Esophagus squamous epithelium (tissue), 4 donors: Measurements from ENCODE around the gene TIMM17A. TPM values are rescaled to one million over a fixed set of nuclear protein-coding genes. Genes with fewer than 3 reads are reported as not detected.

Experiments
- small RNA-seq, 4 donors: library from RNA; depleted of rRNA; stranded (forward); fragments of <200 nt; gene quantifications; one replicate each; pipeline ENCODE3, GENCODE V24; 2016
- total RNA-seq, 4 donors: library from RNA; depleted of rRNA; stranded (reverse); fragments of >200 nt; gene quantifications; one replicate each; pipeline ENCODE4 v1.1.0, GENCODE V29; 2016

Gene TIMM17A
- total RNA-seq, 4 donors from 2014 or later: 18.7 to 44.6 (median 34.6) TPM

Small RNA genes within 50 kb of the gene (small RNA-seq; reads per million reads assigned to genes)
- 0 to 0.68 (median 0.15) reads per million in 4 donors for gene MIR6740
- 0 to 0.09 (median 0) reads per million in 4 donors for gene RF00156

Other genes starting within 250 kb of the TIMM17A start
- 10 to 100 TPM; 10.1 to 17.2 (median 12.3) TPM for gene IPO9, start 126.3 kb upstream of the TIMM17A start, total RNA-seq
- 10 to 100 TPM in 1 of 4 donors, 1 to 10 TPM in 3; 3.3 to 12.3 (median 5.6) TPM for gene SHISA4, start 66.6 kb upstream of the TIMM17A start, total RNA-seq
- gene LMOD1, start 9.0 kb upstream of the TIMM17A start, total RNA-seq: 100 to 1,000 TPM in 1 of 4 donors, 10 to 100 TPM in 2, 1 to 10 TPM in 1; 8.3 to 157 (median 38.6) TPM
- gene RNPEP, start 27.1 kb downstream of the TIMM17A start, total RNA-seq: 100 to 1,000 TPM in 1 of 4 donors, 10 to 100 TPM in 3; 44.6 to 129 (median 72.2) TPM
- gene ELF3, start 55.1 kb downstream of the TIMM17A start, total RNA-seq: 100 to 1,000 TPM; 146 to 432 (median 253) TPM
- under 1 TPM in 1 of 4 donors, not detected in 3; 0.09 TPM for gene GPR37L1, start 167.4 kb downstream of the TIMM17A start, total RNA-seq
- gene ARL8A, start 189.2 kb downstream of the TIMM17A start, total RNA-seq: 10 to 100 TPM; 21.2 to 31.3 (median 23.1) TPM
- 1 to 10 TPM; 1.9 to 5.5 (median 3.1) TPM for gene PTPN7, start 205.1 kb downstream of the TIMM17A start, total RNA-seq
- gene LGR6, start 238.3 kb downstream of the TIMM17A start, total RNA-seq: 1 to 10 TPM in 3 of 4 donors, under 1 TPM in 1; 0.53 to 6.4 (median 2.9) TPM